Heart left ventricle (tissue), 16 donors: Measurements from ENCODE around the gene RDH16. TPM values are rescaled to one million over a fixed set of nuclear protein-coding genes. Genes with fewer than 3 reads are reported as not detected.

Experiments
- ATAC-seq, 4 donors: fragments of 200-7000 bp; cut with Tn5 transposase; one replicate each; pipeline ENCODE4 v1.9.1; 2020 to 2022; ENCODE audit warnings: moderate library complexity in 4 of 4, mild to moderate bottlenecking in 3 of 4, moderate number of reproducible peaks in 1 of 4
- DNase-seq, 5 donors: peaks; one replicate each; pipeline ENCODE4 v3.0.0-alpha.2; 2020
- H3K27ac ChIP-seq, 12 donors: fragments of 200-600 bp; sonication (generic) in 4 of 12; one replicate each; pipeline versions ENCODE4 v1.5.0 to v1.8.0; 2016 to 2022; ENCODE audit warnings: mild to moderate bottlenecking in 2 of 12
- H3K27me3 ChIP-seq, 9 donors: fragments of 200-600 bp; sonication (generic) in 2 of 9; one replicate each; pipeline versions ENCODE4 v1.5.1 to v1.8.0; 2016 to 2022; ENCODE audit warnings: mild to moderate bottlenecking in 3 of 9
- H3K36me3 ChIP-seq, 9 donors: fragments of 200-600 bp; sonication (generic) in 2 of 9; one replicate each; pipeline versions ENCODE4 v1.5.0 to v1.8.0; 2018 to 2022; ENCODE audit warnings: mild to moderate bottlenecking in 2 of 9
- H3K4me1 ChIP-seq, 12 donors: fragments of 200-600 bp; sonication (generic) in 4 of 12; one replicate each; pipeline versions ENCODE4 v1.5.0 to v1.8.0; 2016 to 2022; ENCODE audit warnings: mild to moderate bottlenecking in 3 of 12
- H3K4me3 ChIP-seq, 12 donors: fragments of 200-600 bp; sonication (generic) in 4 of 12; one replicate each; pipeline versions ENCODE4 v1.5.0 to v1.8.0; 2017 to 2022; ENCODE audit warnings: mild to moderate bottlenecking in 9 of 12, moderate library complexity in 4 of 12
- H3K9me3 ChIP-seq, 12 donors: fragments of 200-600 bp; sonication (generic) in 4 of 12; one replicate each; pipeline versions ENCODE4 v1.5.0 to v1.8.0; 2016 to 2022; ENCODE audit warnings: mild to moderate bottlenecking in 1 of 12
- CTCF ChIP-seq, 12 donors: fragments of 200-600 bp; sonication (generic) in 4 of 12; IDR thresholded peaks; one replicate each; pipeline versions ENCODE4 v1.5.0 to v1.8.0; 2018 to 2022; ENCODE audit warnings: antibody characterized with exemption in 12 of 12, mild to moderate bottlenecking in 5 of 12
- POLR2A ChIP-seq, 2 donors: fragments of 450-650 bp; IDR thresholded peaks; one replicate each; pipeline ENCODE4 v1.6.1; 2017; ENCODE audit warnings: antibody characterized with exemption in 2 of 2, mild to moderate bottlenecking in 2 of 2, moderate library complexity in 2 of 2
- WGBS, 4 donors: extraction: QIAGEN DNeasy Blood & Tissue Kit in 2 of 4; methylation state at CpG; one replicate each; pipeline versions ENCODE4 v1.1.5 to v1.1.7; 2013 to 2018; 5-methylcytosine and 5-hydroxymethylcytosine counted together
- intact Hi-C, 10 donors: fragments of 100-400 bp; cut with DNase I; formaldehyde crosslinking; loops; one replicate each; pipeline versions ENCODE4 v1.11.1 to v1.14.2; 2022
- polyA plus RNA-seq, 2 donors: library from polyadenylated mRNA; stranded (reverse); fragments of 200-250 nt; gene quantifications; one replicate each; pipeline ENCODE4 v1.2.3, GENCODE V29; 2013
- total RNA-seq, 9 donors: library from RNA; depleted of rRNA in 2 of 9; stranded (reverse); fragments of >200 nt in 2 of 9; fragmentation: NEBNext Ultra II Directional in 3 of 9; extraction: Animal tissue kit (Norgen Biotek cat#: 25700) in 3 of 9; gene quantifications; one replicate each; pipeline versions ENCODE4 v1.1.0 to v1.2.4, GENCODE V29; 2016 to 2023
- donor health status: ischemic (EF 13 %, LVEDD 7.1; RV severe dilation, severe dysfunction).
- donor health status: healthy with polysubstance abuse.
- donor health status: DM: no; HTN: yes; CAD: no.
- donor health status: DM: no; HTN: no; CAD: no.
- donor health status: ischemic (EF 25% LVEDD 6.9; RV normal size, moderate dysfunction).
- donor health status: ischemic (EF 25% LVEDD 5.7; RV mildly dilated, moderate dysfunction).
- donor health status: healthy.
- donor health status: DM: yes; HTN: yes; CAD: no.
- donor health status: ischemic (EF 35%, LVEDD 5.7; RV mildly dilated, moderate dysfunction).
- donor health status: nonischemic (EF 11% LVEDD 7.7; RV severe dilation, severe dysfunction).
- donor health status: DM: yes; HTN: yes; CAD: no.
- donor health status: PGD.
- donor health status: ischemic (EF 29% LVEDD 5.4; RV normal size, mild dysfunction).
- donor health status: nonischemic (EF 23%, LVEDD 6.1; RV moderate dilation, normal function).

RDH16 gene
- total and polyA plus RNA-seq, 11 donors = 0.06 to 0.54 (median 0.16) TPM; not detected in 2

- H3K4me3 ChIP-seq = no peak overlapping the region
- intact Hi-C loops = no loop called here
- TF ChIP-seq CTCF (IDR thresholded peaks at IDR 0.05) (no peak), POLR2A (IDR thresholded peaks at IDR 0.05) (no peak)
Observed at GRCh38 chr12:56995930-56996496, 38.6 kb upstream of the RDH16 start.

GRCh38 chr12:56995201-56995929 is 38.0 kb upstream of the RDH16 start:
- H3K36me3 ChIP-seq = peaks cover 0 to 27% (median 11%) of the 10 kb centered on the region in 9 donors
- peaks cover 0 to 39% (median 13%) of the 10 kb centered on the region in 12 donors for H3K4me1 ChIP-seq
- no peak for TF ChIP-seq POLR2A (IDR thresholded peaks at IDR 0.05)
- no peak for TF ChIP-seq CTCF (IDR thresholded peaks at IDR 0.05)
- intact Hi-C loops = no loop called here
- ATAC-seq (no peak), DNase-seq (no peak)
- 94 to 95% (median 95%) methylated on average over 23 to 26 of the region's 26 CpGs for WGBS, 4 donors
- no peak overlapping the region for H3K4me3 ChIP-seq
- H3K9me3 ChIP-seq = no peaks in the 10 kb centered on the region
- H3K27me3 ChIP-seq = no peaks in the 10 kb centered on the region
- no peak overlapping the region for H3K27ac ChIP-seq

More at GRCh38 chr12:56995930-56996496, 38.6 kb upstream of the RDH16 start:
- H3K27me3 ChIP-seq = no peaks in the 10 kb centered on the region
- DNase-seq (peak in 1 of 5 donors; percentile 10), ATAC-seq (no peak)
- WGBS, 4 donors = 92 to 98% (median 95%) methylated on average over 8 to 11 of the region's 11 CpGs
- no peaks in the 10 kb centered on the region for H3K9me3 ChIP-seq
- no peak overlapping the region for H3K27ac ChIP-seq
- H3K36me3 ChIP-seq = peaks cover 0 to 34% (median 18%) of the 10 kb centered on the region in 9 donors
- peaks cover 0 to 33% (median 9%) of the 10 kb centered on the region in 12 donors for H3K4me1 ChIP-seq

GRCh38 chr12:56994231-56994746 is 36.9 kb upstream of the RDH16 start:
- Histone ChIP-seq H3K9me3 (no peaks in the 10 kb centered on the region), H3K4me1 (peaks cover 0 to 40% (median 13%) of the 10 kb centered on the region in 12 donors), H3K36me3 (peaks cover 0 to 17% (median 6%) of the 10 kb centered on the region in 9 donors), H3K27me3 (no peaks in the 10 kb centered on the region), H3K27ac (no peak overlapping the region), H3K4me3 (no peak overlapping the region)
- WGBS, 4 donors = 72 to 80% (median 77%) methylated on average over 10 of the region's 10 CpGs
- no peak for TF ChIP-seq POLR2A (IDR thresholded peaks at IDR 0.05)
- no peak for TF ChIP-seq CTCF (IDR thresholded peaks at IDR 0.05)
- ATAC-seq = no peak
- DNase-seq = no peak
- intact Hi-C loops = no loop called here

- intact Hi-C loops = no loop called here
- Histone ChIP-seq H3K4me1 (peaks cover 0 to 40% (median 19%) of the 10 kb centered on the region in 12 donors), H3K4me3 (no peak overlapping the region), H3K27ac (no peak overlapping the region), H3K36me3 (peaks cover 0 to 10% (median 0%) of the 10 kb centered on the region in 9 donors), H3K9me3 (no peaks in the 10 kb centered on the region), H3K27me3 (no peaks in the 10 kb centered on the region)
- TF ChIP-seq CTCF (IDR thresholded peaks at IDR 0.05) (no peak), POLR2A (IDR thresholded peaks at IDR 0.05) (no peak)
- DNase-seq (no peak), ATAC-seq (no peak)
- WGBS, 4 donors = 81 to 90% (median 83%) methylated on average over 10 of the region's 10 CpGs
Observed at GRCh38 chr12:56993346-56993745, 35.9 kb upstream of the RDH16 start.
